Left lung (tissue), 8 donors: ENCODE measurements around the gene RPS10. TPM values are rescaled to one million over a fixed set of nuclear protein-coding genes. Genes with fewer than 3 reads are reported as not detected.

Experiments used
- polyA plus RNA-seq, 6 donors: library from polyadenylated mRNA; unstranded; fragments of 120-200 nt; gene quantifications; one replicate each; pipeline ENCODE4 v1.2.1, GENCODE V29; 2013; ENCODE audit not compliant: insufficient read length in 6 of 6
- total RNA-seq, 2 donors: library from RNA; stranded (reverse); fragmentation: NEBNext Ultra II Directional; extraction: Animal tissue kit (Norgen Biotek cat#: 25700); gene quantifications; one replicate each; pipeline ENCODE4 v1.2.1, GENCODE V29; 2021
- donor health status: DM: no; HTN: yes; CAD: no.
- donor health status: DM: no; HTN: no; CAD: no.

The RPS10 gene
- total and polyA plus RNA-seq, 8 donors, result 1,031 to 1,686 (median 1,594) TPM

Other genes with a start within 250 kb of the RPS10 start
- 100 to 1,000 TPM in 1 of 2 donors, 10 to 100 TPM in 1; 75.1 to 137 TPM for gene HMGA1, start 189.2 kb downstream of the RPS10 start, total RNA-seq
- 100 to 1,000 TPM; 147 to 197 (median 164) TPM for gene HMGA1, start 189.2 kb downstream of the RPS10 start, polyA plus RNA-seq
- 10 to 100 TPM; 35.7 to 38.9 TPM for gene SMIM29, start 177.1 kb downstream of the RPS10 start, total RNA-seq
- 10 to 100 TPM; 11.0 to 15.7 (median 13.2) TPM for gene SMIM29, start 177.1 kb downstream of the RPS10 start, polyA plus RNA-seq
- 10 to 100 TPM; 21.1 to 27.9 TPM for gene NUDT3, start 33.4 kb downstream of the RPS10 start, total RNA-seq
- gene NUDT3, start 33.4 kb downstream of the RPS10 start, polyA plus RNA-seq, result 10 to 100 TPM; 10.5 to 17.7 (median 13.4) TPM
- gene PACSIN1, start 40.0 kb upstream of the RPS10 start, total RNA-seq, result under 1 TPM in 1 of 2 donors, not detected in 1; 0.09 TPM
- under 1 TPM; 0.13 to 0.51 (median 0.27) TPM for gene PACSIN1, start 40.0 kb upstream of the RPS10 start, polyA plus RNA-seq
- 1 to 10 TPM; 3.1 to 6.0 TPM for gene SPDEF, start 130.3 kb upstream of the RPS10 start, total RNA-seq
- 1 to 10 TPM in 4 of 6 donors, under 1 TPM in 2; 0.93 to 2.3 (median 1.4) TPM for gene SPDEF, start 130.3 kb upstream of the RPS10 start, polyA plus RNA-seq